ENCODE results near the gene KCTD7.
"Not testable (repeated sequence)": the region's sequence is repeated elsewhere in the genome, so short reads cannot be mapped to it uniquely, and the experiment has no call there.

Gene KCTD7

DNA sequence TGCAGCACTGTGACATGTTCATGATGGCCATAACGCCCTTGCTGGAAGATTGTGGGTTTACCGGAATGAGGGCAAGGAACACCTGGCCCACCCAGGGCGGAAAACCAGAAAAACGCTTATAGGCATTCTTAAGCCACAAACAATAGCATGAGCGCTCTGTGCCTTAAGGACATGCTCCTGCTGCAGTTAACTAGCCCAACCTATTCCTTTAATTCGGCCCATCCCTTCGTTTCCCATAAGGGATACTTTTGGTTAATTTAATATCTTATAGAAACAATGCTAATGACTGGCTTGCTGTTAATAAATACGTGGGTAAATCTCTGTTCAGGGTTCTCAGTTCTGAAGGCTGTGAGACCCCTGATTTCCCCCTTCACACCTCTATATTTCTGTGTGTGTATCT, 34.6 kb upstream of the KCTD7 start:
- not testable (repeated sequence) for H3K4me3 ChIP-seq (ENCODE audit: low read length); H2AFZ ChIP-seq (ENCODE audit: low read depth, low read length); H3K36me3 ChIP-seq (ENCODE audit: insufficient read depth, low read length); H3K4me1 ChIP-seq (ENCODE audit: insufficient read depth, low read length); H3K9me3 ChIP-seq (ENCODE audit: low read length); H3K27me3 ChIP-seq (ENCODE audit: insufficient read depth, low read length)

GRCh38 chr7:66597461-66597860, 31.2 kb upstream of the KCTD7 start:
- no peaks in the 10 kb centered on the region for H3K9me3 ChIP-seq (ENCODE audit: low read length)
- H3K36me3 ChIP-seq (ENCODE audit: insufficient read depth, low read length): no peaks in the 10 kb centered on the region
- no peak overlapping the region for H3K4me3 ChIP-seq (ENCODE audit: low read length)
- no peak overlapping the region for H2AFZ ChIP-seq (ENCODE audit: low read depth, low read length)
- H3K27me3 ChIP-seq (ENCODE audit: insufficient read depth, low read length): no peaks in the 10 kb centered on the region
- H3K4me1 ChIP-seq (ENCODE audit: insufficient read depth, low read length): no peaks in the 10 kb centered on the region

DNA sequence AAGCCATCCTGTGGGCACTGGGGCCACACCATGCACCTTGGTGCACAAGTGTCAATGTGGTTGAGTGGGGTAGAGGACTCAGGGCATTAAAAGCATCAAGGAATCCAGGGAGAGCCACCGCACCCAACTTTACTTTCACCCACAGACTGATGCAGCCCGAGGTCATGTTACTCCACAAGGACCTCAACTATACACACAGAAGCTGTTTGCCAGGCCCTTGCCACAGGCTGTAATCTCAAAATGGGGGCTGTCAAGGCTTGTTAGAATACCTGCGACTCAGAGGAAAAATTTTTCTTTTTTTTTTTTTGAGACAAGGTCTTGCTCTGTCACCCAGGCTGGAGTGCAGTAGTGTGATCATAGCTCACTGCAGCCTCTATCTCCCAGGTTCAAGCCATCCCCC, 26.5 kb upstream of the KCTD7 start:
- Histone ChIP-seq H3K36me3 (ENCODE audit: insufficient read depth, low read length) (no peaks in the 10 kb centered on the region), H3K27me3 (ENCODE audit: insufficient read depth, low read length) (no peaks in the 10 kb centered on the region), H3K9me3 (ENCODE audit: low read length) (no peaks in the 10 kb centered on the region), H3K4me3 (ENCODE audit: low read length) (no peak overlapping the region), H3K4me1 (ENCODE audit: insufficient read depth, low read length) (no peaks in the 10 kb centered on the region), H2AFZ (ENCODE audit: low read depth, low read length) (no peak overlapping the region)

DNA sequence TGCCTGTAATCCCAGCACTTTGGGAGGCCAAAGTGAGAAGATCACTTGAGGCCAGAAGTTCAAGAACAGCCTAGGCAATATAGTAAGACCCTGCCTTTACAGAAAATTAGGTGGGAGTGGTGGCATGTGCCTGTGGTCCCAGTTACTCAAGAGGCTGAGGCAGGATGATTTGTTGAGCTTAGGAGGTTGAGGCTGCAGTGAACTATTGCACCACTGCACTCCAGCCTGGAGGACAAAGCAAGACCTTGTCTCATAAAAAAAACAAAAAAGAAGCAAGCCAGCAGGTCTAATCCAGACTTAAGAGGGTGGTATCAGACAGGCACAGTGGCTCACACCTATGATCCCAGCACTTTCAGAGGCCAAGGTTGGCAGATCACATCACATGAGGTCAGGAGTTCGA, 24.5 kb upstream of the KCTD7 start:
- Histone ChIP-seq H3K36me3 (ENCODE audit: insufficient read depth, low read length) (no peaks in the 10 kb centered on the region), H3K27me3 (ENCODE audit: insufficient read depth, low read length) (no peaks in the 10 kb centered on the region), H3K4me1 (ENCODE audit: insufficient read depth, low read length) (no peaks in the 10 kb centered on the region), H3K9me3 (ENCODE audit: low read length) (no peaks in the 10 kb centered on the region), H3K4me3 (ENCODE audit: low read length) (no peak overlapping the region), H2AFZ (ENCODE audit: low read depth, low read length) (no peak overlapping the region)

GRCh38 chr7:66606540-66607291, 22.0 kb upstream of the KCTD7 start:
- H3K36me3 ChIP-seq (ENCODE audit: insufficient read depth, low read length); H3K27me3 ChIP-seq (ENCODE audit: insufficient read depth, low read length); H2AFZ ChIP-seq (ENCODE audit: low read depth, low read length); H3K4me3 ChIP-seq (ENCODE audit: low read length); H3K9me3 ChIP-seq (ENCODE audit: low read length); H3K4me1 ChIP-seq (ENCODE audit: insufficient read depth, low read length): not testable (repeated sequence)

- Histone ChIP-seq H3K4me3 (ENCODE audit: low read length) (no peak overlapping the region), H3K27me3 (ENCODE audit: insufficient read depth, low read length) (no peaks in the 10 kb centered on the region)
Observed at GRCh38 chr7:66609176-66609575, 19.5 kb upstream of the KCTD7 start.

DNA sequence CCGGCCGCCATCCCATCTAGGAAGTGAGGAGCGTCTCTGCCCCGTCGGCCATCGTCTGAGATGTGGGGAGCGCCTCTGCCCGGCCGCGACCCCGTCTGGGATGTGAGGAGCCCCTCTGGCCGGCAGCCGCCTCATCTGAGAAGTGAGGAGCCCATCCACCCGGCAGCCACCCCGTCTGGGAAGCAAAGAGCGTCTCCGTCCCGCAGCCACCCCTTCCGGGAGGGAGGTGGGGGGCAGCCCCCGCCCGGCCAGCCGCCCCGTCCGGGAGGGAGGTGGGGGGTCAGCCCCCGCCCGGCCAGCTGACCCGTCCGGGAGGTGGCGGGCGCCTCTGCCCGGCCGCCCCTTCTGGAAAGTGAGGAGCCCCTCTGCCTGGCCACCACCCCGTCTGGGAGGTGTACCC, 14.1 kb upstream of the KCTD7 start:
- not testable (repeated sequence) for H3K4me3 ChIP-seq (ENCODE audit: low read length); H3K4me1 ChIP-seq (ENCODE audit: insufficient read depth, low read length); H3K36me3 ChIP-seq (ENCODE audit: insufficient read depth, low read length); H3K9me3 ChIP-seq (ENCODE audit: low read length); H2AFZ ChIP-seq (ENCODE audit: low read depth, low read length); H3K27me3 ChIP-seq (ENCODE audit: insufficient read depth, low read length)

More at GRCh38 chr7:66609176-66609575, 19.5 kb upstream of the KCTD7 start:
- Histone ChIP-seq H3K9me3 (ENCODE audit: low read length) (no peaks in the 10 kb centered on the region), H3K36me3 (ENCODE audit: insufficient read depth, low read length) (no peaks in the 10 kb centered on the region), H2AFZ (ENCODE audit: low read depth, low read length) (no peak overlapping the region), H3K4me1 (ENCODE audit: insufficient read depth, low read length) (no peaks in the 10 kb centered on the region)

DNA sequence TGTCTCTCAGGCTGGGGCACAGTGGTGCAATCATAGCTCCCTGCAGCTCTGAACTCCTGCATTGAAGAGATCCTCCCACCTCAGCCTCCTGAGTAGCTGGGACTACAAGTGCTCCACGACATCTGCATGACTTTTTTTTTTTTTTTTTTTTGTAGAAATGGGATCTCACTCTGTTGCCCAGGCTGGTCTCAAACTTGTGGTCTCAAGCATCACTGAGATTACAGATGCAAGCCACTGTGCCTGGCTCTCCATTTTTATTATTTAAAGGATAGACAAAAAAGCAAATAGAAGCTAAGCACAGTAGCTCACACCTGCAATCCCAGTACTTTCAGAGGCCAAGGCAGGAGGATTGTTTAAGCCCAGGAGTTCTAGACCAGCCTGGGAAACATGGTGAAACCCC, 13.0 kb upstream of the KCTD7 start:
- H2AFZ ChIP-seq (ENCODE audit: low read depth, low read length): no peak overlapping the region
- H3K4me1 ChIP-seq (ENCODE audit: insufficient read depth, low read length): no peaks in the 10 kb centered on the region
- no peaks in the 10 kb centered on the region for H3K9me3 ChIP-seq (ENCODE audit: low read length)
- H3K36me3 ChIP-seq (ENCODE audit: insufficient read depth, low read length): no peaks in the 10 kb centered on the region
- no peaks in the 10 kb centered on the region for H3K27me3 ChIP-seq (ENCODE audit: insufficient read depth, low read length)
- H3K4me3 ChIP-seq (ENCODE audit: low read length): no peak overlapping the region

DNA sequence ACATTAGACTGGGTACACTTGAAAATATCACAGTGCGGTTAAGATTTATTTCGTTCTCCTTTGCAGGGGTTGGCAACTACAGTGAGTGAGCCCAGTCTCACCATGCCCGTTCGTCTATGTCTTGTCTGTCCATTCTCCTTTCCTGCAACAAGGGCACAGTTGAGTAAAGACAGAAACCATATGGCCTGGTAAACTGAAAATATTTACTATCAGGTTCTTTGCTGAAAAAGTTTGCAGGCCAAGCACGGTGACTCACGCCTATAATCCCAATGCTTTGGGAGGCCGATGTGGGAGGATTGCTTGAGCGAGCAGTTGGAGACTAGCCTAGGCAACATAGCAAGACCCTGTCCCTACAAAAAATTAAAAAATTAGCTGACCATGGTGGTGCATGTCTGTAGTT, 11.4 kb upstream of the KCTD7 start:
- Histone ChIP-seq H2AFZ (ENCODE audit: low read depth, low read length) (no peak overlapping the region), H3K9me3 (ENCODE audit: low read length) (no peaks in the 10 kb centered on the region), H3K27me3 (ENCODE audit: insufficient read depth, low read length) (no peaks in the 10 kb centered on the region)

GRCh38 chr7:66619341-66619948, 9.2 kb upstream of the KCTD7 start:
- not testable (repeated sequence) for H3K4me1 ChIP-seq (ENCODE audit: insufficient read depth, low read length); H3K4me3 ChIP-seq (ENCODE audit: low read length); H2AFZ ChIP-seq (ENCODE audit: low read depth, low read length); H3K27me3 ChIP-seq (ENCODE audit: insufficient read depth, low read length); H3K9me3 ChIP-seq (ENCODE audit: low read length); H3K36me3 ChIP-seq (ENCODE audit: insufficient read depth, low read length)

More for the DNA sequence above, 11.4 kb upstream of the KCTD7 start:
- Histone ChIP-seq H3K4me3 (ENCODE audit: low read length) (no peak overlapping the region), H3K4me1 (ENCODE audit: insufficient read depth, low read length) (no peaks in the 10 kb centered on the region), H3K36me3 (ENCODE audit: insufficient read depth, low read length) (no peaks in the 10 kb centered on the region)

GRCh38 chr7:66626331-66626934, 2.2 kb upstream of the KCTD7 start:
- no peaks in the 10 kb centered on the region for H3K36me3 ChIP-seq (ENCODE audit: insufficient read depth, low read length)
- H3K27me3 ChIP-seq (ENCODE audit: insufficient read depth, low read length): no peaks in the 10 kb centered on the region
- no peak overlapping the region for H3K4me3 ChIP-seq (ENCODE audit: low read length)
- H3K9me3 ChIP-seq (ENCODE audit: low read length): no peaks in the 10 kb centered on the region
- peaks cover 15% of the 10 kb centered on the region for H3K4me1 ChIP-seq (ENCODE audit: insufficient read depth, low read length)
- no peak overlapping the region for H2AFZ ChIP-seq (ENCODE audit: low read depth, low read length)

DNA sequence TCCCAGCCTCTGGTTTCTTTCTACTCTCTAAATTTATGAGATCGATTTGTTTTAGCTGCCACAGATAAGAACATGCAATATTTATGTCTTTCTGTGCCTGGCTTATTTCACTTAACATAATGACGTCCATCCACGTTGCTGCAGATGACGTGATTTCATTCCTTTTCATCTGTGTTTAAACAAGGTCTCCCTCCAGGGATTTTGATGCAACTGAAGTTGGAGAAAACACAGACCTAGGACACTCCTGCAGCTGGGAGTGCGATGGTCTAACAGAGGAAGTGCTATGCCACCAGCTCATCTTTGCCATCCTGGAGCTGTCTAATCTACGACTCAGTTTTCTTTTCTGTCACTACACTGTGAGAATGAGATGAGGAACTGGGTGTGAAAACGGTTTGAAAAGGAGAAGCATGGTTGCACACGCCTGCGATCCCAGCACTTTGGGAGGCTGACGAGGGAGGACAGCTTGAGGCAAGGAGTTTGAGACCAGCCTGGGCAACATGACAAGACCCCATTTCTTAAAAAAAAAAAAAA, 1.5 kb upstream of the KCTD7 start:
- Histone ChIP-seq H2AFZ (ENCODE audit: low read depth, low read length) (no peak overlapping the region), H3K4me1 (ENCODE audit: insufficient read depth, low read length) (peaks cover 15% of the 10 kb centered on the region), H3K4me3 (ENCODE audit: low read length) (no peak overlapping the region), H3K27me3 (ENCODE audit: insufficient read depth, low read length) (no peaks in the 10 kb centered on the region), H3K9me3 (ENCODE audit: low read length) (no peaks in the 10 kb centered on the region), H3K36me3 (ENCODE audit: insufficient read depth, low read length) (no peaks in the 10 kb centered on the region)

DNA sequence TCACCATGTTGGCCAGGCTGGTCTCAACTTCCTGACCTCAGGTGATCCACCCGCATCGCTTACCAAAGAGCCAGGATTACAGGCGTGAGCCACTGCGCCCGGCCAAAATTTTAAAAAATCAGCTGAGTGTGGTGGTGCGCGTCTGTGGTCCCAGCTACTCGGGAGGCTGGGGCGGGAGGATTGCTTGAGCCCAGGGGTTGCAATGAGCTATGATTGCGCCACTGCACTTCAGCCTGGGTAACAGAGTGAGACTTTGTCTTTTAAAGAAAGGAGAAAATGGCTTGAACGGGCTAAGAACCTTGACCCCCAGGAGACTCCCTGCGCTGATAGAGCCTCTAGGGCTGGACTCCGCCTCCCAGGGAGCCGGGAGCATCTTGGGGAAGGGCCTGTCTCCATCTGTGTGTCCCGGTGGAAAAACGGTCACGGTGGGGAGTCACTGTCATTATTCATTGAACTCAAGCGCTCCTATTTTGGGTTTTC, 760 bp upstream of the KCTD7 start:
- no peaks in the 10 kb centered on the region for H3K9me3 ChIP-seq (ENCODE audit: low read length)
- H3K36me3 ChIP-seq (ENCODE audit: insufficient read depth, low read length): peaks cover 2% of the 10 kb centered on the region
- no peaks in the 10 kb centered on the region for H3K27me3 ChIP-seq (ENCODE audit: insufficient read depth, low read length)
- peak overlapping the region; percentile 78 for H3K4me3 ChIP-seq (ENCODE audit: low read length)
- H3K4me1 ChIP-seq (ENCODE audit: insufficient read depth, low read length): peaks cover 15% of the 10 kb centered on the region
- H2AFZ ChIP-seq (ENCODE audit: low read depth, low read length): peak overlapping the region; percentile 97

Measured in neuron (in vitro differentiated cells).